GM21526 (cell line): ENCODE results near the gene STMP1.
"Not testable (repeated sequence)": the region's sequence is repeated elsewhere in the genome, so short reads cannot be mapped to it uniquely, and the experiment has no call there.

Source experiments
- ATAC-seq: cut with Tn5 transposase; IDR thresholded peaks from one replicate; pipeline ENCODE4 v1.9.1; 2021; ENCODE audit warnings: moderate library complexity; ENCODE audit not compliant: unreplicated experiment, low FRiP score

Gene STMP1

GRCh38 chr7:135662373-135663114 lies at the start of gene STMP1:
STMP1 (plus strand) TSS chr7:135662514.
- peak; percentile 93 for ATAC-seq

- no peak for ATAC-seq
These were observed 46.2 kb upstream of the STMP1 start for GRCh38 chr7:135616136-135616535.

GRCh38 chr7:135617781-135618180 lies 44.5 kb upstream of the STMP1 start:
- ATAC-seq, result no peak

- no peak for ATAC-seq
These were observed 43.8 kb upstream of the STMP1 start for GRCh38 chr7:135618510-135618909.

- ATAC-seq, result no peak
These were observed 41.9 kb upstream of the STMP1 start for GRCh38 chr7:135620447-135620846.

- ATAC-seq, result no peak
These were observed 41.1 kb upstream of the STMP1 start for GRCh38 chr7:135620980-135621850.

GRCh38 chr7:135634191-135634878 lies 28.0 kb upstream of the STMP1 start:
- no peak for ATAC-seq

- ATAC-seq, result not testable (repeated sequence)
These were observed 22.6 kb upstream of the STMP1 start for GRCh38 chr7:135639690-135640089.

- ATAC-seq, result no peak
These were observed 18.2 kb upstream of the STMP1 start for GRCh38 chr7:135644154-135644553.

- ATAC-seq, result no peak
These were observed 17.6 kb upstream of the STMP1 start for GRCh38 chr7:135644729-135645128.

GRCh38 chr7:135645296-135645904 lies 16.9 kb upstream of the STMP1 start:
- ATAC-seq, result no peak

- no peak for ATAC-seq
These were observed 14.6 kb upstream of the STMP1 start for GRCh38 chr7:135647755-135648154.

- ATAC-seq, result no peak
These were observed 14.1 kb upstream of the STMP1 start for GRCh38 chr7:135648235-135648634.

GRCh38 chr7:135650831-135651573 lies 11.3 kb upstream of the STMP1 start:
- no peak for ATAC-seq

- ATAC-seq, result no peak
These were observed 8.8 kb upstream of the STMP1 start for GRCh38 chr7:135653340-135654080.

- no peak for ATAC-seq
These were observed 3.8 kb upstream of the STMP1 start for GRCh38 chr7:135658564-135658963.

- no peak for ATAC-seq
These were observed 3.0 kb upstream of the STMP1 start for GRCh38 chr7:135659159-135659846.

- ATAC-seq, result peak; percentile 5
These were observed 797 bp upstream of the STMP1 start for GRCh38 chr7:135661311-135662122.
